HL-60/S4 treated with phorbol 12-myristate 13-acetate at 8.2 ng/mL for 4 days and 3 days (cell line): ENCODE measurements around the gene SLC25A22.

Experiments used
- in situ Hi-C: fragments of 300-500 bp; cut with MboI; formaldehyde crosslinking; loops from 2 replicates; pipeline ENCODE4 v1.15.0; 2022; ENCODE audit warnings: low sequenced_read_pairs

The SLC25A22 gene

GRCh38 chr11:804599-804964, 6.5 kb upstream of the SLC25A22 start:
- in situ Hi-C loops = no loop called here

GRCh38 chr11:803770-804598, 5.9 kb upstream of the SLC25A22 start:
- in situ Hi-C loops = no loop called here

GRCh38 chr11:803467-803742, 5.3 kb upstream of the SLC25A22 start:
- in situ Hi-C loops = no loop called here

GRCh38 chr11:802693-803466, 4.8 kb upstream of the SLC25A22 start:
- in situ Hi-C loops = no loop called here

GRCh38 chr11:802018-802617, 4.0 kb upstream of the SLC25A22 start:
- in situ Hi-C loops = no loop called here

- in situ Hi-C loops = no loop called here
These were observed 3.2 kb upstream of the SLC25A22 start for GRCh38 chr11:801097-801780.

GRCh38 chr11:800473-800872, 2.4 kb upstream of the SLC25A22 start:
- in situ Hi-C loops = no loop called here

- in situ Hi-C loops = no loop called here
These were observed 1.7 kb upstream of the SLC25A22 start for GRCh38 chr11:799641-800316.

GRCh38 chr11:797296-798092, 587 bp downstream of the SLC25A22 start:
- in situ Hi-C loops = no loop called here

- in situ Hi-C loops = no loop called here
These were observed 1.4 kb downstream of the SLC25A22 start for GRCh38 chr11:796565-797295.

- in situ Hi-C loops = no loop called here
These were observed 2.2 kb downstream of the SLC25A22 start for GRCh38 chr11:795634-796564.

- in situ Hi-C loops = no loop called here
These were observed 3.1 kb downstream of the SLC25A22 start for GRCh38 chr11:794766-795633.

GRCh38 chr11:794013-794765, 3.9 kb downstream of the SLC25A22 start:
- in situ Hi-C loops = no loop called here

- in situ Hi-C loops = no loop called here
These were observed 4.5 kb downstream of the SLC25A22 start for GRCh38 chr11:793556-793955.

- in situ Hi-C loops = no loop called here
These were observed 5.2 kb downstream of the SLC25A22 start for GRCh38 chr11:792873-793272.

- in situ Hi-C loops = no loop called here
These were observed 5.6 kb downstream of the SLC25A22 start for GRCh38 chr11:792535-792821.
